ENCODE data around the gene POU5F1.
A peak's percentile ranks its signal among the peaks of the same experiment; 100 is the strongest.
"Not testable (repeated sequence)": the region's sequence is repeated elsewhere in the genome, so short reads cannot be mapped to it uniquely, and the experiment has no call there.

POU5F1 gene

DNA sequence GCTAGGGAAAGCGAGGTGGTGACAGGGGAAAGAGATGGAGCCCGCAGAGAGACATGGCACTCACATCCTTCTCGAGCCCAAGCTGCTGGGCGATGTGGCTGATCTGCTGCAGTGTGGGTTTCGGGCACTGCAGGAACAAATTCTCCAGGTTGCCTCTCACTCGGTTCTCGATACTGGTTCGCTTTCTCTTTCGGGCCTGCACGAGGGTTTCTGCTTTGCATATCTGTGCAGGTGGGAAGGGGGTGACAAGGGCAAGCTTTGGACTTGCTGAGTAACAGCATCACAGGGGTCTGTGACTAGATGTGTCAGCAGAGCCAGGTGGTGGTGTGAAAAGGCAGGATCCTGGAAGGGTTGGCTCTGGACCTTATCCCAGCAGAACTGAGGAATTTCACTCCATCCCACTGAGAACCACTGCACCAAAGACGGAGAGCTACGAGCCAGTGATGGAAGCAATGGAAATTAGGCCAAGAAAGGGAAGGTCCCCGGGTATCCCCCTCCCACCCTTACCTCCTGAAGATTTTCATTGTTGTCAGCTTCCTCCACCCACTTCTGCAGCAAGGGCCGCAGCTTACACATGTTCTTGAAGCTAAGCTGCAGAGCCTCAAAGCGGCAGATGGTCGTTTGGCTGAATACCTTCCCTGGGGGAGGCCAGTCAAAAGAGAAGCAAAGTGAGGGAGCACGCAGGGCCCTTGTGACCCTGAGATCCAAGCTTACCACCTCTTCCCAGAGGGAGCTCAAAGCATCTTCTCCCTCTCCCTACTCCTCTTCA lies 5.2 kb downstream of the POU5F1 start:
- DNase-seq (ENCODE audit: low spot score): not testable (repeated sequence)

DNA sequence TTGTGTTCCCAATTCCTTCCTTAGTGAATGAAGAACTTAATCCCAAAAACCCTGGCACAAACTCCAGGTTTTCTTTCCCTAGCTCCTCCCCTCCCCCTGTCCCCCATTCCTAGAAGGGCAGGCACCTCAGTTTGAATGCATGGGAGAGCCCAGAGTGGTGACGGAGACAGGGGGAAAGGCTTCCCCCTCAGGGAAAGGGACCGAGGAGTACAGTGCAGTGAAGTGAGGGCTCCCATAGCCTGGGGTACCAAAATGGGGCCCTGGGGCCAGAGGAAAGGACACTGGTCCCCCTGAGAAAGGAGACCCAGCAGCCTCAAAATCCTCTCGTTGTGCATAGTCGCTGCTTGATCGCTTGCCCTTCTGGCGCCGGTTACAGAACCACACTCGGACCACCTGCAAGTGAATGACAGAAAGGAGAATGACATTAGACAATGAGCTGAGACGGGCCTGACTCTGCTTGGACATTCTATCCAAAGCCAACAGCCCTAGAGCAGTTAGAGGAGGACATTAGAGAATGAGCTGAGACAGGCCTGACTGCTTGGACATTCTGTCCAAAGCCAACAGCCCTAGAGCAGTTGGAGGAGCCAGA lies 5.9 kb downstream of the POU5F1 start:
- DNase-seq (ENCODE audit: low spot score): not testable (repeated sequence)

DNA sequence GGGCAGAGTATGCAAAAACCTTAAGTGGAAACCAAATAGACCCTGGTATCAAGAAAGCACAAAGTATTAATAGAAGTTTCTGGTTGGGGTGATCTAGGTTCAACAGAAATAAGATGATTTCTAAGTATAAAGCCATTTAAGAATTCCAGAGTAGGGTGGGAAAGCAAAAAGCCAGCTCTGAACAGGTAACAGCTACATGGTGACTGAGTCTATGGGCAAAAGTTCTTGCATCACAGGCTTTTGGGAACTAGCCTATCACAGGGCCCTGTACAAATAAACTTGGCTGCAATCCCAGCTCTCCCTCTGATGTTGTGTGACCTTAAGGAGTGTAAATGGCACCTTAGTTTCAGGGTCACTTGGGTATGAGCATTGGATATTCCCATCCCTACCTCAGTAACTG lies 6.6 kb downstream of the POU5F1 start:
- DNase-seq (ENCODE audit: low spot score): no peak

DNA sequence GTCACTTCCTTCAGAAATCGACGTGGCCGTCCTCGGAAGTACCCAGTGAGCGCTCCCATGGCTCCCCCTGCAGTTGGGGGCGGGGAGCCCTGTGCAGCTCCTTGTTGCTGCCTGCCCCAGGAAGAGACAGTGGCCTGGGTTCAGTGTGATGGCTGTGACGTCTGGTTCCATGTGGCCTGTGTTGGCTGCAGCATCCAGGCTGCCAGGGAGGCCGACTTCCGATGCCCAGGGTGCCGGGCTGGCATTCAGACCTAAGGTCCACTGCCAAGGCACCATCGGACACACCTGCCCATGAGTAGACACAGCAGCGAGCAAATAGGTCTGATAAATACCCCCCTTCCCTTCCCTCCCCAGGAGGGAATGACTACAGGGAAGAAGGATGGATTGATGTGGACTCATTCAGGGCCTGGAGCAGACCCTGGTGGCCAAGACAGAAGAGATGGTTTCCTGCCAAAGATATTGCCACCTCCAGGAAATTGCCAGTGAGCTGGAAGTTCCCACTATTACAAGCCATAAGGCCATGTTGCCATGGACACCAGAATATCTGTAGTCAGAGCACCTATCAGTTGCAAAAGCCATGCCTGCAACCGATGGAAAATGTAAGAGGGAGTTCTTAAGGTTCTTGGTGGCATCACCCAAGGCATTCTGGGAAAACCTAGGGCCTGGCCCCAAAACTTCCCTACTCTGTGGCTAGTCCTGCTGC lies 7.9 kb downstream of the POU5F1 start:
- DNase-seq (ENCODE audit: low spot score): no peak

DNA sequence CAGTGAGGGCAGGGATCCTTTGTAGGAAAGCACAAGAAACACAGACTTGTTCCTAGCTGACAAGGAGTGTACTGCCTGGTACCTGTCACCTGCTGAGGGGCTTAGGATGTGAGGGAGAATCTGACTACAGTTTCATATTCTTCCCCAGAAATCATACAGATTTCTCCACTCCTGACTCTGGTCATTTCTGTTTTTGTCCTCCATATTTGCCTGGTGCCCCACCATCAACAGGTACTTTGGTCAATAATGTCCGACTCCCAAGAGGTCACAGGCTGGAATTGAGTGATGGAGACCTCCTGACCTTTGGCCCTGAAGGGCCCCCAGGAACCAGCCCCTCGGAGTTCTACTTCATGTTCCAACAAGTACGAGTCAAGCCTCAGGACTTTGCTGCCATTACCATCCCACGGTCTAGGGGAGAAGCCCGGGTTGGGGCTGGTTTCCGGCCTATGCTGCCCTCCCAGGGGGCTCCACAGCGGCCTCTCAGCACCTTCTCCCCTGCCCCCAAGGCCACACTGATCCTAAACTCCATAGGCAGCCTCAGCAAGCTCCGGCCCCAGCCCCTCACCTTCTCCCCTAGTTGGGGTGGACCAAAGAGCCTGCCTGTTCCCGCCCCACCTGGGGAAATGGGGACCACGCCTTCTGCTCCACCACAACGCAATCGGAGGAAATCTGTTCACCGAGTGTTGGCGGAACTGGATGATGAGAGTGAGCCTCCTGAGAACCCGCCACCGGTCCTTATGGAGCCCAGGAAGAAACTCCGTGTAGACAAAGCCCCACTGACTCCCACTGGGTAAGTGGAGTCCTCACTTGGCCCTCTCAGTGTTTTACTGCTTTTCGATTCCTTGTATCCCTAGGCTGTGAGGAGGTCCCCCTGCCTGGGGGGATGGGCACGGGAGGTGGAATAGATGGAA lies 9.0 kb downstream of the POU5F1 start:
- DNase-seq (ENCODE audit: low spot score): no peak

DNA sequence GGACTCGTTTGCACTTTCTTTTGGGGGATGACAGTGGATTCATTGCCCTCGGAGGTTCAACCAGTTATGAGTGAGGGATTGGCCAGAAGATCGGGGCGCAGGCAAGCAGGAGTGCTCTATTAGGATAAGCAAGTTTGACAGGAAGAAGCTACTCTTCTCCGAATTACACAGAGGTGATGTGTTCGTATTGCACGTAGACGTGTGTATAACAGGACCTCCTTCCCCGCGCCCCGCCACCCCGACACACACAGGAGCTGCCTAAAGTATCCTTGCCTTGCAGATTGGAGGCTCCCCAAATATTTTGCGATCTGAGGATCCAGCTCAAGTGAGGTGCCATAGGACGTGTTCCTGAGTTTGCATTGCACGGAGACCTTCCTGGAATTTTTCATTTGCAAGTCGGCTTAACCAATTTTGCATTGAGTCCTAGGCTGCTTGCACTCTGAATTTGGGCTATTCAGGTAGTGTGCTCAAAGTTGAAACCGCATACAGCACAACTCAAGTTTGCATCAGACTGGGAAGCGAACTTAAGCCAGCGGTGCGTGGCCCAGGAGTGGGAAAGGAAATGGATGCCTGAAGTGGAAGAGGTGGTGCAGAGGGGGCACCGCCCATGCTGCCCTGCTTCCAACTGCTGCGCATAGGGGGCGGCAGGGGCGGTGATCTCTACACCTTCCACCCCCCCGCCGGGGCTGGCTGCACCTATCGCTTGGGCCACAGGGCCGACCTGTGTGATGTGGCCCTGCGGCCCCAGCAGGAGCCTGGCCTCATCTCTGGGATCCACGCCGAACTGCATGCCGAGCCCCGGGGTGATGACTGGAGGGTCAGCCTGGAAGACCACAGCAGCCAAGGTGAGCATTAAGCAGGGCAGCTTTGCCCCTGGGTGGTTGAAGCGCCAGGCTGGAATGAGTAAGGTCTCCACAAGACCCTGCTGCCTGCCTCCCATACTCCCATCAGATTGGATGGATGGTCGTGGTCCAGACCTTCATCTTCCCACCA lies 11.3 kb downstream of the POU5F1 start:
- DNase-seq (ENCODE audit: low spot score): no peak

DNA sequence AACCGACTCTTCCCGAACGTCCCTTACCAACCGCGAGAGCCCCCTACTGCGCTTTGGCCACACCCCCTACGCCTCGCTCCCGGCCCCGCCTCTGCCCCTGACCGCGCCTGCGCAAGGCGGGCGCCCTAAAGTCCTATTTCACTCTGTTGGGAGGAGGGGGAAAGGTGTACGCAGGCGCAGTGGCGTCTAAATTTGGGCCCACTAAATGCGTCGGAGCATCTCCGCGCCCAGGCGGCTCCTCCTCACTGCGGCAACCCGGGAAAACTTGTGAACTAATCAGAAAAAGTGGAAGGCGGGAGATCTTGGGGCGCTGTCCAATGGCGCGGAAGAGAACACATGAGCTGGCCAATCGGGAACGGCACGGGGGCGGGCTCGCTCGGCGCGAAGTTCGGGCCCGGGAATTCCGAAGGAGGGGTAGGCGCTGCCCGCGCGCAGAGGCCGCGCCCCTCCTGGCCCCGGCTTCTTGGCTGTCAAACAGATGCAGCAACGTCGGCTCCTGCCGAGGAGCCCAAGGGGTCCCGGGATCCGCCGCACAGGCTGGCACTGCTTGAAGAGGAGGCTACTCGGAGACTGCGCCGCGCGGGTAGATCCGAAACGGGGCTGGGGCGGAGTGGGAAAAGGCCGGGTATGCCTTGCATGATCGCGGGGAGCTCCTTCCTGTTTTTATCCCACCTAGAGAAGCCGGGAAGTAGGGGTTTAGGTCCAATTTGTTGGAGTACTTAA lies 12.2 kb downstream of the POU5F1 start, which contains the start of gene TCF19:
Gene TCF19, plus strand, starts transcription at position 450 of the 723 bp plus-strand sequence. CDS start 881 bp downstream, outside the sequence.
- peak; percentile 99 for DNase-seq (ENCODE audit: low spot score)

DNA sequence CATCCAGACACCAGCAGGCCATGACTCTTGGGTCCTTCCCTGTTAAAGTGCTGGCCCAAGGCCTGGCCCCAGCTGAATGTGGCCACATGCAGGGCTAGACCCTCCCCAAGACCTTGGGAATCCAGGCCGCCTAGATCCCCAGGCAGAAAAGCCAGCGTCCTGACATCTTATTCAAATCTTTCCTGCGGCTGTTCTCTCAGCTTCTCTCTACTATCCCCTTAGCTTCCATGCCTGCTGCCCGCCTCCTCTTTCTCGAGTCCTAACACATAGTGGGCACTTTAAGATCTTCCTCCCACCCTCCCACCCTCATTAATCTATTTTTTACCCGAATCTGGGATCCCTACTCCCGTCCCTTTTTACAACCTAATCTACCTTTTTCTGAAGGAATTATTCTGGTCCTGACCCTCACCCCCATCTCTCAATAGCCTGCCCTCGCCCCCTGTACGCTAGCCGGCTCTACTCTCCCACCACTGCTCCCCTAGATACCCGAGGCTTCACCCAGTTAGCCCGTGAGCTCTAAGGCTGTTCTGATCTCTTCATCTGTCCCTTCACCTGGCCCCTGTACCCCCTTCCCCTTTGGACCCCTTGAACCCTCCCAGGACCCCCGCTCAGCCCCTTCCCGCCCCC lies 12.9 kb downstream of the POU5F1 start, which contains the start of gene CCHCR1:
Gene CCHCR1, minus strand, starts transcription at position 290 of the 627 bp plus-strand sequence. Its CDS starts 202 bp downstream, at position 88.
- no peak for DNase-seq (ENCODE audit: low spot score)

DNA sequence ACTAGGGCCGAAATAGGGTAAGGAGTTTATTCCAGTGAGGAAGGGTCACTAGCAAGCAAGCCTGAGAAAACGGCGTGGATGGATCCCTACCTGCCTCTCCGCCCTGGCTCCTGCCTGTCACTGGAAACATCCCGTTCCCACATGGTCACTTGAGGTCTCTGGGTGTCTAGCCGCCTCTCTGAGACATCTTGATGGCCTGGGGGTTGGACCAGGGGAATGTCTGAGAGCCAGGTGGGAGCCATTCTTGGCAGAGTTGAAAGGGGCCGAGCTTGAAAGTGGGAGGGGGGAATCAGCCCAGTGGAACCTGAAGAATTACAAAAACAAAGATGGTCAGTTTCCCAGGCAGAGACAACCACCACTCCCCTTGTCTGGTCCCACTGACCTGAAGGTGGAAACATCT lies 13.8 kb downstream of the POU5F1 start:
- DNase-seq (ENCODE audit: low spot score): no peak

DNA sequence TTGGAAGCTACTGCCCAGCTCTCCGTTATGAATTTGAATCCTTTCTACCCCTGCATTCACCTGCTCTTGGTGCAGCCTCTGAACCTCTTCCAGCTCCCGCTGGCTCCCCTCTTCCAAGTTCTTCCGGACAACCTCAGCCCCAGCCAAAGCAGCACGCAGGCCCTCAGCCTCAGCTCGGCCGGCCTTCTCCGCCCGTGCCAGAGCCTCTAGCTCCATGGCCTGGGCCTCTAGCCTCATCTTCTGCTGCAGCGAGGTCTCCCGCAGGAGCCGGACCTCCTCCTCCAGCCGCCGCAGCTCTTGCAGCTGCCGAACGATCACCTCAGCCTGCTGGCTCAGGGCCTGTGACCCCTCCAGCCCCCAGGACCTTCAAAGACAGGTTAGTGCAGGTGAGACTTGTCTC lies 16.0 kb downstream of the POU5F1 start:
- no peak for DNase-seq (ENCODE audit: low spot score)

DNA sequence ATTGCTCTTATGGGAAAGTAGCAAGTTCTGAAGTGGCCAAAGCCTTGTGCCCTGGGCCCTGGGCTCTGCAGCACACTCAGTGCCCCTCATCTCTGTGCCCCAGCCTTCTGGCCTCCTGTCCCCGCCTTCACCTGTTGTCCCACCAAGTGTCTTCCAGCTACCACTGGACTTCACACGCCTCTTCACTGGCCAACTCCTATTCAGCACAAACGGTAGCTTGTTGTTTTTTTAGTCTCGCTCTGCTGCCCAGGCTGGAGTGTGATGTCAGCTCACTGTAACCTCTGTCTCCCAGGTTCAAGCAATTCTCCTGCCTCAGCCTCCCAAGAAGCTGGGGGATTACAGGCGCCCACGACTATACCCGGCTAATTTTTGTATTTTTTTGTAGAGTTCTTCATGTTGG lies 17.7 kb downstream of the POU5F1 start:
- no peak for DNase-seq (ENCODE audit: low spot score)

DNA sequence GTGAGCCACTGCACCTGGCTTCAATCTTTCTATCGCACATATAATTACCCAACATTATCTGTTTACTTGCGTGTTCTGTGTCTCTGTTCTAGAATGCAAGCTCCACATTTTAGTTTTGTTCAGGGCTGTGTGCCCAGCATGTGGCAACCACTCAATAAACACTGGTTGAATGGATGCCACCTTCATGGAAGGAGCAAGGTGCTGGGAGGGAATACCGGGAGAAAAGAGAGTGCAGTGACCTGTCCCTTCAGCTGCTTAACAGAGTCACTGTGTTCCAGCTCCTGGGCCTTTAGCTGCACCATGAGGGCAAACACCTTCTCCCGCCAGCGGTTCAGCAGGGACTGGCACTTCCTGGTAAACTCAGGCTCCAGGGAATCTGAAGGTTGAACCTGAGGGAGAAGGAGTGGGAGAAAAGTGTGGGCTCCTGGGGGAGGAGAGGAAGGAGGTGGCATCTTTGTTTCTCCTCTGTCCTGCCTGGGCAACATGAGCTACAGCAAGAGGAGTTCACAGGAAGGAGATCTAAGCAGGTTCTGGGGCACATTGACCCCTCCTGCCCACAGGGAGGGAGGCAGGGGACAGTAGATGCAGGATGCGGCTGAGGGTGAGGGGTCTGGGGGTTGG lies 20.5 kb downstream of the POU5F1 start:
- no peak for DNase-seq (ENCODE audit: low spot score)

DNA sequence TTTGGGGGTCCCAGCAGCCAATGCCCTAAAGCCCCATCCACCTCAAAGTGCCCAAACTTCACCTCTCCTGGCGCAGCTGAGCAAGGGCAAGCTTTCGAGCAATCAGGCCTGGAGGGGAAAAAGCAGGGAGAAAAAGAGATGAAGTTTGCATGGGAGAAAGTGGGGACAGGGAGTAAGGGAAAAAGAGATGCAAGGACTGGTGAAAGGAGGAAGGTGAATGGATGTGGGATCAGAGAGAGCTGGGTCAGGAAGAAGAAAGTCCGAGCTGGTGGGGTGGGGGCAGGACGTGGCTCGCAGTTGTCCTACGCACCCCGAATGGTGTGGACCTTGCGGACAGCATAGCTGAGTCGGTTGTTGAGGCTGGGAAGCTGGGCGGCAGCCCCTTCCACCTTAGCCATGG lies 25.1 kb downstream of the POU5F1 start:
- no peak for DNase-seq (ENCODE audit: low spot score)

DNA sequence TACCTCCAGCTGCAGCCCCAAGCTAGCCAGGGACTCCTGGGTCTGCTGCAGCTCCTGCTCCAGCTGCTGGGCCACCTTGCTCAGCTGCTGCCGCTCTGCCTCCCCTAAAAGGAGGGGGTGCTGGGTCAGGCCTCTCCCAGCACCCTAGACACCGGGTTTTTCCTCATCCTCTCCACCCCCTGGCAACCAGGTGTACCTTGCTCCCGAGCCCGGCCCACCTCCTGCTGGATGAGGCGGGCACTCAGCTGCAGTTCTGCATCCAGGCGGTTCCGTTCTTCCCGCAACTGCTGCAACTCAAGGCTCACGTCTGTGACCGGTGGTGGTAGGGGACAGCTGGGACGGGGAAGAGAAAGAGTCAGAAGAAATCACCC lies 25.5 kb downstream of the POU5F1 start:
- DNase-seq (ENCODE audit: low spot score): no peak

DNA sequence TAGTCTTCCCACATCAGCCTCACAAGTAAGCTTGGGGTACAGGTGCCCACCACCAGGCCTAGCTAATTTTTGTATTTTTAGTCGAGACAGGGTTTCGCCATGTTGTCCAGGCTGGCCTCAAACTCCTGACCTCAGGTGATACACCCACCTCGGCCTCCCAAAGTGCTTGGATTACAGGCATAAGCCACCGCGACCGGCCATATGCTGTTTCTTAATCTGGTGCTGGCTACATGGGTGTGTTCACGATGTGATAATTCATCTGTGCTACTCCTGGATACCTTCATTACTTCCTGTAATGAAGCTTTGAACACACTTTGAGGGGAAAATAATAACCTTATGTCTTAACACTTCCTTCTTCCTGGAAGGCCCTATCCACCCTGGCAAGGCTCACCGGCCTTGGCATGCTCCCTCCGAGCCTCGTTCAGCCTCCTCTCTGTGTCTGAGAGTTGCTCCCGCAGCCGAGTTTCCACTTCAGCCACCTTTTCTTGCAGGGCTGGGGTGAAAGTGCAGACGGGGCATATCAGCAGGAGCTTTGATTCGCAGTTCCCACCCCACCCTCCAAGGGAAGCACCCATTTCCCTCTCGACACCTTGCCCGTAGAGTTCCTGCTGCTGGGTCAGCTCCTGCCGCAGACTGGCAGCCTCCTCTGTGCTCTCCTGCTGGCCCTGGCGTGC lies 26.0 kb downstream of the POU5F1 start:
- DNase-seq (ENCODE audit: low spot score): no peak

DNA sequence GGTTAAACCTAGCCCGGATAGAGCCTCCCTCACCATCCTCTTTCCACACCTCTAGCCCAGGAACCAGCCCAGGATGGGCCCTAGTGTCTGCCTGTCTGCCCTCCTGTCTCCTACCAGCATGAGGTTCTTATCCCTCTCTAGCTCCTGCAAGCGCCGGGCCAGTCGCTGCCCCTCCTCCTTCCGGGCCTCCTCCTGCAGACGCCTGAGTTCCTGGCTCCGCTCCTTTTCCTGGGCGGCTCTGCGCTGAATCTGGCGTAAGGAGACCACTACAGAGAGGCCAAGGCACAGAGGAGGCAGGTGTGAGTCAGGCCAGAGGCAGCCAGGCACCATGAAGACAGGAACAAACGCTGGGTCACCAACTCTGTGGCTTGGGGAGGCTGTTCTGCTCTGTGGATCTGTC lies 27.3 kb downstream of the POU5F1 start:
- DNase-seq (ENCODE audit: low spot score): no peak

DNA sequence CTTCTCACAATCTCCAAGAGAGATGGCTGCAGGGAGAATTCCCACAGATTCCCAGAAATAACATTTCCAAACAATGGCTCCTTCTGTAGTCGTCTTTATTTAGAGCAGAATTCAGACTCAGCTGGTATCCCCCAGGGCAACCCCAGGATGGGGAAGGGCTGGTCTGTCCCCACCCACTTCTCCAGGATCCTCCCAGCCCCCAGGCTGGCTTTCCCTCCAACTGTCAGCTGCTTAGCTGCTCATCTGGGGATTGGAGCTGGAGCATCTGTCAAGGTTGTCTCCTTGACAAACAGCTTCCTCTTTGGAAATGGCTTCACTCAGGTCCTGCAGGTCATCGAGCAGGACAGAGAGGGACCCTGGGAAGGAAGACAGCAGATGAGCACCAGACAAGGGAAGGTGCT lies 28.1 kb downstream of the POU5F1 start:
- DNase-seq (ENCODE audit: low spot score): no peak

DNA sequence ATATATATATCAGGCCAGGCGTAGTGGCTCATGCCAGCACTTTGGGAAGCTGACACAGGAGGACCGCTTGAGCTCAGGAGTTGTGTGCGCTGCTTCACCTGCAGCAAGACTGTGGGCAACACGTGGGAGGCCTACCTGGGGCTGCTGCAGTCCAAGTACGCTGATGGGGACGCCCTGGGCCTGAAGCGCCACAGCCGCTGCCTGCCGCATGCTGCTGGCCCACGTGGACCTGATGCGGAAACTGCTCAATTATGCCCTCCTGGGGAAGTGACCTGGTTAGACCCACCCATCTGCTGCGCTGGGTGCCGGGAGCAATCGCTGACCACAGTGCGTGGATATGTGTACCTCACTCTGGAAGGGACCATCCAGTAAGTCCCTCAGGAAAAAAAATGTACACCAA lies 29.8 kb downstream of the POU5F1 start:
- no peak for DNase-seq (ENCODE audit: low spot score)

DNA sequence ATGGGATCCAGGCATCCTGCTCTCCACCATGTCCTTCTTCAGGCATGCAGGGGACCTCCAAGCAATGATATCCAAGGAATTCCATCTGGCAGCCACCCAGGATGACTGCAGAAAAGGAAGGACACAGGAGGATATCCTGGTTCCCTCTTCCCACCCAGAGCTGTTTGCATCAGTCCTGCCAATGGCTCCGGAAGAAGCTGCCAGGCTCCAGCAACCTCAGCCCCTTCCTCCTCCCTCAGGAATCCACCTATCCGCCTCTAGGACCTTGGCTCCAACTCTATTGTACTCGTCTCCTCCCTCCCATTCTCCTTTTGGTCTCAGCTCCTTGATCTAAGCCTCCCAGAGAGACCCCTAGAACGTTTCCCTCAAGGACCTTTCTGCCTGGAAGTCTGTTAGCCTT lies 30.9 kb downstream of the POU5F1 start:
- DNase-seq (ENCODE audit: low spot score): no peak
